IPS-NIHi7 (cell line): ENCODE measurements around the gene C1orf232.

Experiments
- DNase-seq: peaks from one replicate; pipeline ENCODE4 v3.0.0; 2012; ENCODE audit warnings: mixed read lengths; ENCODE audit errors: extremely low spot score

C1orf232 gene

GRCh38 chr1:26177182-26177684, 8.5 kb upstream of the C1orf232 start, which contains the start of gene CNKSR1:
Gene CNKSR1 (plus strand): TSS chr1:26177491. CDS start chr1:26177548, 57 bp downstream.
- DNase-seq = peak; percentile 96

DNA sequence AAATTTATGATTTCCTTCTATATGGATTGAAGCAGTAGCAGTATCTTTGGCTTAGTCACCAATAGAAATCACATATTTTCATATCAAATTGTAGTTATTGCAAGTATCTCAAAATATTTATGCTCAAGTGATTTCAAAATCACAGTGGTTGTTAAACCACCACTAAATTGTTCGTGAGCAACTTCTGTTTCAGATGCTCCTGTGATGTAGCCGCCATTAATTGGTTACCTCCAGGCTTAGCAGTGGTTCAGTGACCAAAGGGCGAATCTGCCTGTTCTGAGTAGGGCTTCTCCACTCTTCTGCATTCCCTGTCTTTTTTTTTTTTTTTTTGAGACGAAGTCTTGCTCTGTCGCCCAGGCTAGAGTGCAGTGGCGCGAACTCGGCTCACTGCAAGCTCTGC, 6.6 kb upstream of the C1orf232 start:
- no peak for DNase-seq

DNA sequence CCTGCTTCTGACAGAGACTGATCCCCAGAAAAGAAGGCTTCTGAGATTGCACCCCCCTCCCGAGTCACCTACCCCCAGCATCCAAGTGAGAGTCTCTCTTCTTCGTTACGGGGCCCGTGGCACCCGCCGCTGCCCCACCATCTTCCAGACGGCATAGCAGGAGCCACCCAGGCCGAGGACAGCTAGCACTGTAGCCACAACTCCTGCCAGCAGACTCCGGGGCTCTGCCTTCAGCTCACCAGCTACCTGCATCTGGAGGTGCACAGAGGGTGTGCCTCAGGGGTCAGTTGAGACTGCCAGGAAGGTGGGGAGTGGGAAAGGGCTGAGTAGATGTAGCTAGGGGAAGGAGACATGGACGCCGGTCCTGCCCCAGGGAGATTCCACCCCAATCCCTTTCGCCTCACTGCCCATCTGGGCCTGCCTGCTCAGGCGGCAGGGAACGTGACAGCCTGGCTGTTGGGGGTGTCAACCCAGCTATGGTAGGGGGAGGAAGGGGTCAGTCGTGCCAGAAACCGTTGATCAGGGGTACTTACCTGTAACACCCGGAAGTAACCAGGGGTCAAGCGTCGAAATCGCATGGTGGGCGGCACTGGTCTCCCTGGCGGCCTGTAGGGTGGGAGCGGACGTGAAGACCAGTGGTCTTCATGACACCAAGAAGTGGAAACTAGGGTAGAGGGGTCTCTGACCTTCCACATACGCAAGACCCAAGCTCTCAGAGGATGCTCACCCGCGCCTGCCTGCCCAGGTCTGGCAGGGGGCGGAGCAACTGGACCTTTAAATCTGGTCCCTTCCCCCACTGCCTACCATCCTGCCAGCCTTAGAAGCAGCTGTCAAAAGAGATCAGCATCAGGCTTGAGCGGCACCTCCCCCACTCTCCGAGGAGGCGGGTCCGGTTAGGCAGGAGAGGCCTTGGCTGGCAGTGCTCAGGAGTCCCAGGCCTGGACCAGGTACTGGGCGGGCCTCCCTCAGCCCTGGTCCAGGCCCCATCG, 2.6 kb upstream of the C1orf232 start, which contains the start of gene ZNF593OS:
Gene ZNF593OS, minus strand, starts transcription at position 749 of the 989 bp plus-strand sequence. Its CDS starts 171 bp downstream, at position 578.
- no peak for DNase-seq

GRCh38 chr1:26170472-26170821, 1.7 kb upstream of the C1orf232 start:
- no peak for DNase-seq

DNA sequence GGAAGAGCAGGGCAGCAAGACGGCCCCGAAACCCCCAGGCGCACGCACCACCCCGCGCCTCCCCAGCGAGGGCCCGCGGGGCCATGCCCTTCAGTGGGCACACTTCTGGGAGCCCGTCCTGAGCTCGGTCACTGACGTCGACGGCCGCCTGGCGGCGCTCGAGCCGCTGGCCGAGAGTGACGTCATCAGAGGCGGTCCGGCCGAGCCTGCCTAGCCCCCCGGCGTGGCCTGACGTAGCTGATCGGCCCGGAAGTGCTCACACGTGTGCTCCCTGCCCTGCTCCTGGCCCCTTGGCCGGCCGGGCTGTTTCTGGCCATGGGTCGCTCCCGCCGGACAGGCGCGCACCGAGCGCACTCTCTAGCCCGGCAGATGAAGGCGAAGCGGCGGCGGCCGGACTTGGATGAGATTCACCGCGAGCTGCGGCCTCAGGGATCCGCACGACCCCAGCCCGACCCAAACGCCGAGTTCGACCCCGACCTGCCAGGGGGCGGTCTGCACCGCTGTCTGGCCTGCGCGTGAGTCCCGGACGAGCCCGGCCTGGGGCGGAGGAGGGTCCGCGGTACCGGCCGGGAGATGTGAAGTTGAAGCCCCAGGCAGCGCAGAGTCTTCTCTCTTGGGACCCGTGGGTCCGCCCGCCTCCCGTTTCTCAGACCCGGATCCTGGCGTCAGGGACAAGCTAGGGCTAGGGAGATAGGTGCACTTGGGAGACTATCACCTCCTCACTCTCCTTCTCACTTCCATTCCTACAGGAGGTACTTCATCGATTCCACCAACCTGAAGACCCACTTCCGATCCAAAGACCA, 1.1 kb upstream of the C1orf232 start, which contains the start of gene ZNF593:
Gene ZNF593, plus strand, starts transcription at position 240 of the 803 bp plus-strand sequence. Its CDS starts 76 bp downstream, at position 316.
- DNase-seq = peak; percentile 97

DNA sequence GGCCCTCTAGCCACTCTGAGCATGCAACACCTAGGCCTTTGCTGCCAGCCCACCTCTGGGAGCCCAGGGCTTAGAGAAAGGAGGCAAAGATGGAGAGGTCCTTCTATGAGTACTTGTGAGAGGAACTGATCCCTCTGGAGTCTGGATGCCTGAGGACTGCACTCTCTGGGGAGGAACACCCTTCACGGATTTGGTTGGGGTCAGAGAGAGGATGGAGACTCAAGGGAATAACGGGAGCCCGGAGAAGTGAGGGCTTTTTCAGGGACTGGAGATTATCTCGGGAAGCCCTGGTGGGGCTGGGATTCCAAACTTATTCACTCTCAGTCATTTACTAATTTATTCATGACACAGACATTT, 413 bp upstream of the C1orf232 start:
- DNase-seq = no peak

DNA sequence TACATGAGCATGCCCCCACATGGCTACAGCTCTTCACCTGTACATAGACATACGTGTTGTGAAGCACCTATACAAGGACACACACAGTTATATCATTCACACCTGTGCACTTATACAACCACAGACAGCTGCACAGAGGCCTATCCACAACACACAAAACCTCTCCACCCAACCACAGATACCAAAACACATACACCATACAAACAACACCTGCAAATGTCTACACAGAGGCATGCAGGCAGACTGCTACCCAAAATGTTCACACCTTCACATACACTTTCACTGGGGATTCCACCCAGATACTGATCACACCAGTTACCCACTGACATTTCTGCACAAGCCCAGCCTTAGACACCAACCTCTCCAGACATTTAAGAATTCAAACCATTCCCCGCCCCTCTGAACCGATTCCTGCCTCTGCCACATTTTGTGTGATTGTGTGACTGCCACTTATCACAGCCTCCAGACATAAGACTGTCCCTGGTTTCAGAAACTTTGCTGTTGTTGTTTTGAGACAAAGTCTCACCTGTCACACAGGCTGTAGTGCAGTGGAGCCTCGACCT, 2.0 kb downstream of the C1orf232 start:
- DNase-seq = no peak

- no peak for DNase-seq
These were observed 3.6 kb downstream of the C1orf232 start for GRCh38 chr1:26164861-26165842.

- peak; percentile 74 for DNase-seq
These were observed 4.5 kb downstream of the C1orf232 start for GRCh38 chr1:26164036-26164860.

DNA sequence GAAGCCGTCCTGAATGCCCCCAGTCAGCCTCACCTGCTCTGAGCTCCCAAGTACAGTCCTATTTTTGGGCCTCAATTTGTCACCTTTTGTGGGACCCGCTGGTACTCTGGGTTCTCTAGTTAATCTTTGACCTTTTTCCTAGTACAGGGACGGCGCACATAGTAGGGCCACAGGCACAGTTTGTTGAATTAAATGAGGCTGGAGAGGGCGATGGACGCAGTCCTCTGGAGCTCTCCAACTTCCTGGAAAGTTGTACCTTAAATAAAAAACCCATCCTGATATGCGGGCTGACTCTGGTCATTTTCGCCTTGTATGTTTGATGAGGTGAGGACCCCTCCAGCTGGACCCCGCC, 5.1 kb downstream of the C1orf232 start:
- DNase-seq = no peak

- peak; percentile 27 for DNase-seq
These were observed 6.5 kb downstream of the C1orf232 start for GRCh38 chr1:26162220-26162709.

DNA sequence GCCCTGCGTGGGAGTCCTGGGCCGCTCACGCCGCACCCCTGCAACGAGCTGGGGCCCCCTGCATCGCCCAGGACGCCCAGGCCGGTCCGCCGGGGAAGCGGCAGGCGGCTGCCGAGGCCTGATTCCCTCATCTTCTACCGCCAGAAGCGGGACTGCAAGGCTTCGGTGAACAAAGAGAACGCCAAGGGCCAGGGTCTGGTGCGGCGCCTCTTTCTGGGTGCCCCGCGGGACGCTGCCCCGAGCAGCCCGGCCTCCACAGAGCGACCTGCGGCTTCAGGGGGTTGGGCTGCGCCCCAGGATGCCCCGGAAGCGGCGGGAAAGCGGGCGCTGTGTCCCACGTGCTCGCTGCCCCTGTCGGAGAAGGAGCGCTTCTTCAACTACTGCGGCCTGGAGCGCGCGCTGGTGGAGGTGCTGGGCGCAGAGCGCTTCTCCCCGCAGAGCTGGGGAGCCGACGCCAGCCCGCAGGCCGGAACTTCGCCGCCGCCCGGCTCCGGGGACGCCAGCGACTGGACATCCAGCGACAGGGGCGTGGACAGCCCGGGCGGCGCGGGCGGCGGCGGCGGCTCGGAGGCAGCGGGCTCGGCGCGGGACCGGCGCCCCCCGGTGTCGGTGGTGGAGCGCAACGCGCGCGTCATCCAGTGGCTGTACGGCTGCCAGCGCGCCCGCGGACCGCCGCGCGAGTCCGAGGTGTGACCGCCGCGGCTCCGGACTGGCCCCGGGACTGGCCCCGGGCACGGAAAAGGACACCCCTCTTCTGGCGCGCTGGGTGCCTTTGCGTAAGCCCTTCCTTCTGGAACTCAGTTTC, 7.1 kb downstream of the C1orf232 start:
- DNase-seq = peak; percentile 54

DNA sequence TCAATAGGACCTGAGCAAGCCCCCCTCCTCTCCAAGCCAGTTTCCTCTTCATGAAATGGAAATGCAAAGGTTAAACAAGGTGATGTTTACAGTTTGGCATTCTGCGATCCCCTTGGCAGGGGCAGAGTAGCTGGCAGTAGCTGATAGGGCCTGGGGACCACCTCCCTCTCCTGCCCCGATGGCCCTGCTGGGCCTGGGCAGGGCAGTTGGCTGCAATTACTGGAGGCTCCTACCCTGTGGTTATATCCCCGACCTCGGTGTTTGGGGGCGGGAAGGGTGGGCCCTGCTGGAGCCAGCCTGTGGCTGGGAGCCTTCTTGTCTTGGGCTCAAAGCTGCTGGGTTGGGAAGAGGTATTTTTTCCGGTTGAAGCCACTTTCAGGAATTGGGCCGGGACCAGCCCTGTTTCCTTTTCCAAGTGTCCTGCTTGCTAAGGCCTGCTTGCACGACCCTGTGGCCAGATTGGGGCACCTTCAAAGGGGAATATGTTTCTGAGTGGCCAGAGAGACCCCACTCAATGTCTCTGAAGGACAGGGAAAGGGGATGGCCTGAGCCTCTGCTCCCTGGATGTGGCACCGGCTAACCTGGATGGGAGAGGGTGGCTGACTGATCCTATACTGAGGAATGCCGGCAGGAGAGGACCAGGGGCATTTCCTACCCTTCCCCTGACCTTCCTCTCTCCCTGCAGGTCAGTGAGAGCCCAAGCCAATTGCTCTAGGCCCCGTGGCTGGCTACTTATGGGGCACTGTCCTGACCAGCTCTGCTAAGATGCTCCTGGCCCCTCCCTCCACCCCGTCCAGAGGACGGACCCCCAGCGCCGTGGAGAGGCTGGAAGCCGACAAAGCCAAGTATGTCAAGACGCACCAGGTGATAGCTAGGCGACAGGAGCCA, 8.0 kb downstream of the C1orf232 start:
- peak; percentile 16 for DNase-seq

DNA sequence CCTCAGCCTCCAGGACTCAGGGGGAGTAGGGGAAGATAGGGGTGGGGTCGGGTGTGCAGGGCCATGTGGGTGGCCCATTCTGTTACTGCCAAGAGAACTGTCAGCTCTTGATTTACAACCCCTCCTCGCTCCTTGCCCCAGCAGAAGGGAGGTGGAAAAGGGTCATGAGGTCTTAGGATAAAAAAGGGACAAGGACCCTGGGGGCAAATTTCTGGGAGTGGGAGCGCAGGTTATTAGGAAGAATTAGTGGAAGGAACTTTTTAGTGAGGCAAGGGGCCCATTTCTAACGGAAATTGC, 9.1 kb downstream of the C1orf232 start:
- DNase-seq = no peak

DNA sequence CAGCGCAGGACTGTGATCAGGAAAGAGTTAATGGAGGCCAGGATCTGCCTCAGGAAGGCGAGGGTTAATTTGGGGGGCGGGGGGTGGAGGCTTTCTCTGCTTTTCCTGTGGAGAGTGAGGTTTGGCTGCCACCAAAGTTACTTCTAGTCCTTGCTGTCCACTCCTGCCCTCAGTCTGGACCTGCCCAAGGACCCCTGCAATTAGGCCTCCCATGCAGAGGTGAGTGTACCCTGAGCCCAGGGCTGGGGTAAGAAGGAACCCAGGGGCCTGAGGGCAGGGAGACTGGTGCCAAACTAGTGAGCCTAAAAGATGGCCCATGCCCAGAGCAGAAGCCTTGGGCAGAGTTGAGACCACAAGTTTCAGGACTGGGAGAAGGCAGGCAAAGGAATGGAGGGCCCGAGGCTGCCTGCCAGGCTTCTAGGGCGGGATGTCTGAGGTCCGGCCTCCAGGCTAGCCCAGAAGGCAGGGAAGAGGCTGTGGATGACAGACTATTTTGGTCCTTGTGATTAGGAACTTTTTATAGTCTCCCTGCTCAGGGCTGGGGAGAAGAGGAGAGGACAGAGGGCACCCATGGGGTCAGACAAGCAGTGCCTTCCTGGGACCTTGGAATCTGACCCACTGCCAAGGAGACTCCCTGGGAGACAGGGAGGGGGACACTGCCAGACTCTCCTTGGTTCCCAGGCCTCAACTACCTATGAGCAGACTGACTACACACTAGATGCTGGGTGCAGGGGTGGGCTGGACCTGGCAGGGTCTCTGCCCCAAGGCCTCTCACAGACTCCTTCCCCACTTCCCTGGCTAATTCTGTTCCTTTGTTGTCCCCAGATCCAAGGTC, 9.6 kb downstream of the C1orf232 start, which contains the start of gene FAM110D:
Gene FAM110D, plus strand, starts transcription at position 172 of the 835 bp plus-strand sequence. CDS start 2,213 bp downstream, outside the sequence.
- no peak for DNase-seq

- DNase-seq = no peak
These were observed 10.4 kb downstream of the C1orf232 start for GRCh38 chr1:26158271-26158907.
